Endothelial cell of umbilical vein (primary cell): ENCODE results near the gene RPL39L. TPM values are rescaled to one million over a fixed set of nuclear protein-coding genes. Genes with fewer than 3 reads are reported as not detected.

Experiments
- BruUV-seq: library from RNA; stranded (reverse); fragments of 400-500 nt; replicated peaks from 2 replicates; lab custom pipeline; 2021; lab: Mats Ljungman, UMichigan
- CTCF ChIA-PET: fragments of 300-600, 350-600 bp; sonication (Branson Sonifier 250); formaldehyde crosslinking; loops from one replicate; lab custom pipeline; 2021; ENCODE audit warnings: antibody characterized with exemption, inconsistent platforms; lab: Charles Lee
- POLR2A ChIA-PET: fragments of 300-600, 350-600 bp; sonication (Branson Sonifier 250); formaldehyde crosslinking; loops from one replicate; lab custom pipeline; 2021; ENCODE audit warnings: antibody characterized with exemption, inconsistent platforms; lab: Charles Lee
- DNase-seq: peaks from one replicate; pipeline ENCODE4 v3.0.0-alpha.2; 2011; ENCODE audit warnings: low read depth, low spot score
- FAIRE-seq: peaks from 2 replicates; lab custom pipeline; 2011; peaks lifted over from hg19 to GRCh38; lab: Jason Lieb, UNC
- H2AFZ ChIP-seq: 2 replicates; pipeline ENCODE4 v1.6.0; 2012; ENCODE audit warnings: low read depth, low read length, control low read depth, inconsistent platforms
- H3K27ac ChIP-seq: 2 replicates; pipeline ENCODE4 v1.5.1; 2011; ENCODE audit warnings: low read depth, mild to moderate bottlenecking, control low read depth, low read length, moderate library complexity; ENCODE audit not compliant: insufficient read depth
- H3K27me3 ChIP-seq, 2 experiments: 2 replicates each; pipeline versions ENCODE4 v1.6.0 to v1.6.1; 2011; ENCODE audit warnings: low read length in 2 of 2, mixed read lengths in 1 of 2; ENCODE audit not compliant: control insufficient read depth in 2 of 2, insufficient read depth in 2 of 2
- H3K36me3 ChIP-seq, 2 experiments: 2 replicates in 1 of 2; 3 replicates in 1 of 2; pipeline ENCODE4 v1.5.1; 2011; ENCODE audit warnings: low read length in 2 of 2, mild to moderate bottlenecking in 1 of 2, moderate library complexity in 1 of 2; ENCODE audit not compliant: control insufficient read depth in 2 of 2, insufficient read depth in 2 of 2; ENCODE audit errors: extremely low read depth in 1 of 2
- H3K4me1 ChIP-seq: 3 replicates; pipeline ENCODE4 v1.5.1; 2011; ENCODE audit warnings: mild to moderate bottlenecking, low read length; ENCODE audit not compliant: control insufficient read depth, insufficient read depth; ENCODE audit errors: extremely low read depth
- H3K4me2 ChIP-seq: 2 replicates; pipeline ENCODE4 v1.6.1; 2011; ENCODE audit warnings: low read length, control low read depth, mixed read lengths; ENCODE audit not compliant: insufficient read depth
- H3K4me3 ChIP-seq, 3 experiments: fragments of 200-600 bp in 1 of 3; sonication (generic), shearing (Covaris generic) in 1 of 3; replicated peaks in 1 of 3; 2 replicates each; pipeline ENCODE4 v1.5.1; 2011 to 2016; ENCODE audit warnings: control low read depth in 3 of 3, low read length in 3 of 3, mild to moderate bottlenecking in 2 of 3, inconsistent platforms in 1 of 3, low read depth in 1 of 3, moderate library complexity in 1 of 3; ENCODE audit not compliant: insufficient read depth in 1 of 3
- H3K79me2 ChIP-seq: 2 replicates; pipeline ENCODE4 v1.6.0; 2012; ENCODE audit warnings: low read length, inconsistent platforms; ENCODE audit not compliant: control insufficient read depth, insufficient read depth
- H3K9ac ChIP-seq: replicated peaks from 2 replicates; pipeline ENCODE3; 2011; ENCODE audit warnings: low read length, control low read depth; ENCODE audit not compliant: insufficient read depth; ENCODE audit errors: extremely low read depth
- H3K9me1 ChIP-seq: replicated peaks from 3 replicates; pipeline ENCODE4 v1.6.0; 2011; ENCODE audit warnings: mild to moderate bottlenecking, low read length; ENCODE audit not compliant: control insufficient read depth, insufficient read depth; ENCODE audit errors: extremely low read depth
- H3K9me3 ChIP-seq: replicated peaks from 2 replicates; pipeline ENCODE4 v1.5.1; 2012; ENCODE audit warnings: low read length, inconsistent platforms; ENCODE audit not compliant: control insufficient read depth, insufficient read depth
- H4K20me1 ChIP-seq: replicated peaks from 2 replicates; pipeline ENCODE3; 2011; ENCODE audit warnings: mild to moderate bottlenecking, low read length; ENCODE audit not compliant: control insufficient read depth, insufficient read depth; ENCODE audit errors: extremely low read depth
- EZH2 ChIP-seq: IDR thresholded peaks from 2 replicates; pipeline ENCODE4 v1.6.1; 2012; ENCODE audit warnings: borderline replicate concordance, low read depth, mild to moderate bottlenecking, moderate library complexity, low read length, inconsistent platforms; ENCODE audit not compliant: severe bottlenecking
- FOS ChIP-seq: IDR thresholded peaks from 2 replicates; pipeline ENCODE4 v1.6.1; 2011; ENCODE audit warnings: mild to moderate bottlenecking, low read length, moderate library complexity, borderline replicate concordance; ENCODE audit not compliant: insufficient read depth
- GATA2 ChIP-seq: IDR thresholded peaks from 2 replicates; pipeline ENCODE4 v1.7.0; 2011; ENCODE audit warnings: low read depth, mild to moderate bottlenecking, moderate library complexity, mixed read lengths, low read length; ENCODE audit not compliant: insufficient read length, insufficient read depth
- JUN ChIP-seq: IDR thresholded peaks from 2 replicates; pipeline ENCODE4 v1.6.1; 2011; ENCODE audit warnings: borderline replicate concordance, low read depth; ENCODE audit not compliant: insufficient read length, insufficient read depth
- MYC ChIP-seq: IDR thresholded peaks from one replicate; pipeline ENCODE4 v1.6.1; 2011; ENCODE audit warnings: mild to moderate bottlenecking, low read depth, low read length
- POLR2AphosphoS5 ChIP-seq: IDR thresholded peaks from 2 replicates; pipeline ENCODE4 v1.6.1; 2012; ENCODE audit warnings: low read depth, mild to moderate bottlenecking, control low read depth, low read length, moderate library complexity; ENCODE audit not compliant: insufficient read depth
- dilution Hi-C: fragments of 300-500 bp; cut with MboI; formaldehyde crosslinking; loops from one replicate; pipeline ENCODE4 v1.15.0; 2019; ENCODE audit warnings: low sequenced_read_pairs; ENCODE audit not compliant: extremely low pct_ligation_motif_present
- intact Hi-C: fragments of 100-400 bp; cut with micrococcal nuclease; formaldehyde crosslinking; loops from one replicate; pipeline ENCODE4 v1.10.0; 2022
- polyA plus RNA-seq, 4 experiments: library from polyadenylated mRNA; depleted of rRNA in 3 of 4; stranded (reverse) in 3 of 4; unstranded in 1 of 4; fragments of >200 nt; gene quantifications; 2 replicates each; pipeline versions ENCODE4 v1.2.1 to v1.2.3, GENCODE V29; 2011 to 2012; ENCODE audit warnings: missing spikeins in 1 of 4
- total RNA-seq: library from RNA; stranded (reverse); gene quantifications from 2 replicates; pipeline ENCODE4 v1.2.3, GENCODE V29; 2021
- TF ChIP-seq, protein P1 (sequence below): IDR thresholded peaks from 2 replicates; pipeline ENCODE4 v1.6.1; 2011; ENCODE audit not compliant: insufficient read depth, insufficient read length
- TF ChIP-seq, protein P2 (sequence below), 2 donors: IDR thresholded peaks; 1 replicate in 1 of 2; 2 replicates in 1 of 2; pipeline ENCODE4 v1.5.1; 2011; ENCODE audit warnings: low read length in 2 of 2, mild to moderate bottlenecking in 2 of 2, moderate library complexity in 2 of 2, control low read depth in 1 of 2, inconsistent platforms in 1 of 2, low read depth in 1 of 2; ENCODE audit not compliant: insufficient read depth in 1 of 2; ENCODE audit errors: extremely low read depth in 1 of 2

RPL39L gene
- total and polyA plus RNA-seq, 2 donors (not counting 3 experiments of a cell fraction or from before 2014, with no cell fraction given) = 14.3 to 22.3 TPM

DNA sequence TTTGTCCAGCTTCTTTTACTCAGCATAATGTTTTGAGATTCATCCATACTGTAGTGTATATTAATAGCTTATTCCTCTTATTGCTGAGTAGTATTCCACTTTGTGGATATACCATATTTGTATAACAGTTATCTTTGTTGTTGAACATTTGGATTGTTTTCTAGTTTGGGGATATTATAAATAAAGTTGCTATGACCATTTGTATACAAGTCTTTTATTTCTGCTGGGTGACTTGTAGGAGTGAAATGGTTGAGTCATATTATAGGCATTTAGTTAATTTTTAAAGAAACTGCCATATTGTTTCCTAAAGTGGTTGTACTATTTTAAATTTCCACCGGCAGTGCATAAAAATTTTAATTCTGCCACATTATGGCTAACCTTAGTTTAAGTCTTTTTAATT lies 53.4 kb downstream of the RPL39L start:
- CTCF ChIA-PET = no interaction called here
- POLR2A ChIA-PET = no interaction called here
- no peaks in the 10 kb centered on the region for H3K79me2 ChIP-seq
- FAIRE-seq (no peak), DNase-seq (no peak)
- H3K27ac ChIP-seq = no peak overlapping the region
- H3K36me3 ChIP-seq = no peaks in the 10 kb centered on the region
- H4K20me1 ChIP-seq = no peaks in the 10 kb centered on the region
- H3K4me3 ChIP-seq = no peak overlapping the region
- TF ChIP-seq EZH2 = no peak
- TF ChIP-seq GATA2 = no peak
- TF ChIP-seq, protein P1, sequence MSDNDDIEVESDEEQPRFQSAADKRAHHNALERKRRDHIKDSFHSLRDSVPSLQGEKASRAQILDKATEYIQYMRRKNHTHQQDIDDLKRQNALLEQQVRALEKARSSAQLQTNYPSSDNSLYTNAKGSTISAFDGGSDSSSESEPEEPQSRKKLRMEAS = no peak
- TF ChIP-seq, protein P2, sequence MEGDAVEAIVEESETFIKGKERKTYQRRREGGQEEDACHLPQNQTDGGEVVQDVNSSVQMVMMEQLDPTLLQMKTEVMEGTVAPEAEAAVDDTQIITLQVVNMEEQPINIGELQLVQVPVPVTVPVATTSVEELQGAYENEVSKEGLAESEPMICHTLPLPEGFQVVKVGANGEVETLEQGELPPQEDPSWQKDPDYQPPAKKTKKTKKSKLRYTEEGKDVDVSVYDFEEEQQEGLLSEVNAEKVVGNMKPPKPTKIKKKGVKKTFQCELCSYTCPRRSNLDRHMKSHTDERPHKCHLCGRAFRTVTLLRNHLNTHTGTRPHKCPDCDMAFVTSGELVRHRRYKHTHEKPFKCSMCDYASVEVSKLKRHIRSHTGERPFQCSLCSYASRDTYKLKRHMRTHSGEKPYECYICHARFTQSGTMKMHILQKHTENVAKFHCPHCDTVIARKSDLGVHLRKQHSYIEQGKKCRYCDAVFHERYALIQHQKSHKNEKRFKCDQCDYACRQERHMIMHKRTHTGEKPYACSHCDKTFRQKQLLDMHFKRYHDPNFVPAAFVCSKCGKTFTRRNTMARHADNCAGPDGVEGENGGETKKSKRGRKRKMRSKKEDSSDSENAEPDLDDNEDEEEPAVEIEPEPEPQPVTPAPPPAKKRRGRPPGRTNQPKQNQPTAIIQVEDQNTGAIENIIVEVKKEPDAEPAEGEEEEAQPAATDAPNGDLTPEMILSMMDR (IDR thresholded peaks at IDR 0.05; ENCODE audit: extremely low read depth in 1 of 2, insufficient read depth in 1 of 2, low read depth in 1 of 2, low read length in 2 of 2) = no peak
- TF ChIP-seq FOS = no peak
- no peak for TF ChIP-seq JUN
- no peak for TF ChIP-seq POLR2AphosphoS5
- no peak for TF ChIP-seq MYC
- dilution Hi-C loops = no loop called here
- no peak overlapping the region for H3K4me2 ChIP-seq
- no peak overlapping the region for H2AFZ ChIP-seq
- H3K27me3 ChIP-seq = no peaks in the 10 kb centered on the region
- H3K9me1 ChIP-seq = no peaks in the 10 kb centered on the region
- no peak overlapping the region for H3K9ac ChIP-seq
- peaks cover 14% of the 10 kb centered on the region for H3K4me1 ChIP-seq
- intact Hi-C loops = loop anchor here (1.0 to 10.0 kb wide), 3 partner anchors 45 to 981 kb away; partner anchors contain the start of gene ETV5
- BruUV-seq = no TSS peak
- H3K9me3 ChIP-seq = no peaks in the 10 kb centered on the region
